Amniotic epithelial cell (primary cell): ENCODE measurements around the gene PCED1B.

Experiments used
- DNase-seq: peaks from one replicate; pipeline ENCODE4 v3.0.0-alpha.2; 2010; ENCODE audit warnings: low read depth

Gene PCED1B

GRCh38 chr12:47067771-47068431 lies 11.5 kb upstream of the PCED1B start:
- no peak for DNase-seq

GRCh38 chr12:47068539-47068938 lies 10.9 kb upstream of the PCED1B start:
- peak; percentile 48 for DNase-seq

- peak; percentile 40 for DNase-seq
Measured at GRCh38 chr12:47070310-47070709, 9.1 kb upstream of the PCED1B start.

- DNase-seq = peak; percentile 40
Measured at GRCh38 chr12:47071241-47071852, 8.1 kb upstream of the PCED1B start.

GRCh38 chr12:47073951-47074350 lies 5.5 kb upstream of the PCED1B start:
- DNase-seq = no peak

GRCh38 chr12:47074757-47075156 lies 4.7 kb upstream of the PCED1B start:
- no peak for DNase-seq

GRCh38 chr12:47075192-47076084 lies 4.0 kb upstream of the PCED1B start:
- no peak for DNase-seq

GRCh38 chr12:47077206-47078085 lies 2.0 kb upstream of the PCED1B start:
- no peak for DNase-seq

GRCh38 chr12:47078086-47078395 lies 1.4 kb upstream of the PCED1B start:
- no peak for DNase-seq

- no peak for DNase-seq
Measured at GRCh38 chr12:47078733-47079467, 521 bp upstream of the PCED1B start.

- peak; percentile 67 for DNase-seq
Measured at GRCh38 chr12:47079981-47080724, 732 bp downstream of the PCED1B start.

GRCh38 chr12:47080725-47081502 lies 1.5 kb downstream of the PCED1B start:
- peak; percentile 92 for DNase-seq

GRCh38 chr12:47082283-47082682 lies 2.9 kb downstream of the PCED1B start:
- DNase-seq = no peak

- peak; percentile 92 for DNase-seq
Measured at GRCh38 chr12:47082796-47083621, 3.6 kb downstream of the PCED1B start.

GRCh38 chr12:47084172-47084571 lies 4.8 kb downstream of the PCED1B start:
- no peak for DNase-seq

- peak; percentile 80 for DNase-seq
Measured at GRCh38 chr12:47085815-47086252, 6.4 kb downstream of the PCED1B start.

- DNase-seq = peak; percentile 47
Measured at GRCh38 chr12:47087088-47087688, 7.8 kb downstream of the PCED1B start.
